ENCODE results near the gene FADS3. TPM values are rescaled to one million over a fixed set of nuclear protein-coding genes. Genes with fewer than 3 reads are reported as not detected.

The FADS3 gene
- total RNA-seq, 3 donors from 2014 or later (not counting 1 experiment from before 2014, with no cell fraction given), result 10.8 to 17.8 (median 11.5) TPM

DNA sequence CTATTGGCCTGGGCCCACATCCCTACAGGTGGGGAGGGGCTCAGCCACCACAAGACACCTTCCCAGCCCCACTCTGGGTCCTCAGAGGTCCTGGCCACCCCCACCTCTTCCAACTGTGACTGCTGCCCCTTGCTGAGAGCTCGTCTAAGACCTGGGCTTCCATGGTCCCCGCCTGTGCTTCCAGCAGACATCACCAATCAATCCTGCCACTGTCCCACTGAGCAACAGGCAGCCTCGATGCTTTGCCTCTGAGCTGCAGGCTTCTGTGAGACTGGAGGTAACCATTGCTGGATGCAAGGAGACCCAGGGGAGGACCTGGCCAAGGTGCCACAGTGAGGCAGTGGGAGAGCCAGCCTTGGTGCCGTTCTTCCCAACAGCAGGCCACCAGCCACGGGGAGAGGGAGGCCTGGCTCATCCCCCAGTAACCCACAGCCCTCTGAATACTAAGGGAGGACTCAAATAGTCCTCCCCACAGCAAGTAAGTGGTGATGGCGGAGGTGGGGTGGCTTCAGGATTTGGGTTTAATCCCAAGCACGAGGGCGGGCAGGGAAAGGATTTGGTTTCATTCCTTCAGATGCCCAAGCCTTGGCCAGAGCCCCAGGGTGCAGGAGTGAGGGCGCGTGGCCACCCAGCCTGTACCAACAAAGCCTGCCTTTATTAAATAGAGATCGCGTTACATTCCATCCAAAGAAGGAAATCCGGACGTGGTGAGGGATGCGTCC lies 5.5 kb upstream of the FADS3 start:
- no peaks in the 10 kb centered on the region for H3K27me3 Mint-ChIP-seq (ENCODE audit: low read depth in 2 of 2)
- ATAC-seq, result no peak
- no peak overlapping the region for H3K4me3 ChIP-seq (ENCODE audit: low read length)
- H3K27me3 ChIP-seq (ENCODE audit: control insufficient read depth, insufficient read depth, low read length), result no peaks in the 10 kb centered on the region
- 92% methylated on average over 14 of the region's 15 CpGs for WGBS (ENCODE audit: insufficient coverage)
- no peaks in the 10 kb centered on the region for H3K36me3 ChIP-seq (ENCODE audit: control insufficient read depth, insufficient read depth, low read length)
- H3K9me3 Mint-ChIP-seq, result no peaks in the 10 kb centered on the region
- peaks cover 0 to 7% of the 10 kb centered on the region in 2 donors for H3K4me1 Mint-ChIP-seq
- H3K27ac ChIP-seq (ENCODE audit: low read length), result no peak overlapping the region
- no peak overlapping the region for H3K4me3 Mint-ChIP-seq
- peak overlapping the region; percentile 10 to 23 for H3K27ac Mint-ChIP-seq
- peak in 1 of 2 donors; percentile 13 for DNase-seq
- intact Hi-C loops (cut with micrococcal nuclease), result loop anchor here (1.0 kb wide), 1 partner anchor 100 kb away; no protein-coding TSS in a partner anchor
- TF ChIP-seq CTCF (IDR thresholded peaks at IDR 0.05), result no peak
- H3K4me1 ChIP-seq (ENCODE audit: control insufficient read depth, insufficient read depth, low read length), result peaks cover 14% of the 10 kb centered on the region
- no peaks in the 10 kb centered on the region for H3K9me3 ChIP-seq (ENCODE audit: control insufficient read depth, insufficient read depth, low read length)
- H3K36me3 Mint-ChIP-seq, result no peaks in the 10 kb centered on the region

DNA sequence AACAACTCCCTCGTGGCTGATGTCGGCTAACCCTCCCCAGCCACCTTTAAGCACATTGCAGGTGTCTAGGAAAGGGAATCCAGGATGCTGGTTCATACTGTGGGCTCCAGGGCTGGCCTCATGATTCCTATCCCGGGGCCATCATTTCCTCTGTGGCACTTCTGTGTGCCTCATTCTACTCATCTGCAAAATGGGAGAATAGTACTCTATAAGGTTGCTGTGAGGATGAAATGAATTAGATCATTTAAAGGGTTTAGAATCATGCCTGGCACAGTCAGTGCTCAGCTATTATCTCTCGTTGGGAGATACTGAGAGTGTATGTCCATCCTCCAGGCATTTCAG lies 4.3 kb upstream of the FADS3 start:
- Histone ChIP-seq H3K4me3 (ENCODE audit: low read length) (no peak overlapping the region), H3K36me3 (ENCODE audit: control insufficient read depth, insufficient read depth, low read length) (no peaks in the 10 kb centered on the region), H3K27ac (ENCODE audit: low read length) (no peak overlapping the region), H3K4me1 (ENCODE audit: control insufficient read depth, insufficient read depth, low read length) (peaks cover 20% of the 10 kb centered on the region), H3K27me3 (ENCODE audit: control insufficient read depth, insufficient read depth, low read length) (no peaks in the 10 kb centered on the region), H3K9me3 (ENCODE audit: control insufficient read depth, insufficient read depth, low read length) (no peaks in the 10 kb centered on the region)
- no peak overlapping the region for H3K4me3 Mint-ChIP-seq
- H3K4me1 Mint-ChIP-seq, result peaks cover 0 to 10% of the 10 kb centered on the region in 2 donors
- TF ChIP-seq CTCF (IDR thresholded peaks at IDR 0.05), result no peak
- peak overlapping the region in 1 of 2 donors; percentile 10 for H3K27ac Mint-ChIP-seq
- no peaks in the 10 kb centered on the region for H3K9me3 Mint-ChIP-seq
- ATAC-seq (no peak), DNase-seq (peak in 1 of 2 donors; percentile 9)
- H3K36me3 Mint-ChIP-seq, result no peaks in the 10 kb centered on the region
- intact Hi-C loops (cut with micrococcal nuclease), result no loop called here
- H3K27me3 Mint-ChIP-seq (ENCODE audit: low read depth in 2 of 2), result no peaks in the 10 kb centered on the region
- WGBS (ENCODE audit: insufficient coverage), result 78% methylated on average over 4 of the region's 4 CpGs

DNA sequence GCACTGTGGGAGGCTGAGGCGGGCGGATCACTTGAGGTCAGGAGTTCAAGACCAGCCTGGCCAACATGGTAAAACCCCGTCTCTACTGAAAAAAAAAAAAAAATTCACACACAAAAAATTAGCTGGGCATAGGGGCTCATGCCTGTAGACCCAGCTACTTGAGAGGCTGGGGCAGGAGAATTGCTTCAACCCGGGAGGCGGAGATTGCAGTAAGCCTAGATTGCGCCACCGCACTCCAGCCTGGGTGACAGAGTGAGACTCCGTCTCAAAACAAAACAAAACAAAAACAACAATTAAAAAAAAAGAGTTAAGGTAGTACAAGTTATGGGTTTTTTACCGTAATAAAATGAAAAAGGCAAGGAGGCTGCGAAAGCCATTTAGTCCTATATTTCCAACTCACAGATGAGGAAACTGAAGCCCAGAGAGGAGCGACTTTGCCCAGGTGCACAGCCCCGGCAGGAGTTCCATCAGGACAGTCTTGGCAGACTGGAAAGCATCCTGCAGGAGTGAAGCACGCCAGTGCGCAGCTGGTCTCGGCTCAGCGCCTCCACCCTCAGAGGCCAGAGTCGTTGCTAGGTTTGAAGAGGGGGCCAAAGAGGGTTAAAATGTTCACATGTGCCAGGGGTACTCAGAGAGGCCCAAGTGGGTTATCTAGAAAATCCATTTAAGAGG lies 3.8 kb upstream of the FADS3 start:
- no peak overlapping the region for H3K4me3 Mint-ChIP-seq
- peak overlapping the region in 1 of 2 donors; percentile 47 for H3K27ac Mint-ChIP-seq
- no peaks in the 10 kb centered on the region for H3K9me3 ChIP-seq (ENCODE audit: control insufficient read depth, insufficient read depth, low read length)
- DNase-seq, result no peak
- intact Hi-C loops (cut with micrococcal nuclease), result no loop called here
- H3K27me3 Mint-ChIP-seq (ENCODE audit: low read depth in 2 of 2), result no peaks in the 10 kb centered on the region
- no peak overlapping the region for H3K27ac ChIP-seq (ENCODE audit: low read length)
- H3K36me3 ChIP-seq (ENCODE audit: control insufficient read depth, insufficient read depth, low read length), result no peaks in the 10 kb centered on the region
- no peaks in the 10 kb centered on the region for H3K36me3 Mint-ChIP-seq
- WGBS (ENCODE audit: insufficient coverage), result 92% methylated on average over 15 of the region's 17 CpGs
- no peak for ATAC-seq
- H3K4me1 Mint-ChIP-seq, result peaks cover 0 to 11% of the 10 kb centered on the region in 2 donors
- no peaks in the 10 kb centered on the region for H3K9me3 Mint-ChIP-seq
- H3K4me3 ChIP-seq (ENCODE audit: low read length), result no peak overlapping the region
- TF ChIP-seq CTCF (IDR thresholded peaks at IDR 0.05), result no peak
- peaks cover 25% of the 10 kb centered on the region for H3K4me1 ChIP-seq (ENCODE audit: control insufficient read depth, insufficient read depth, low read length)
- H3K27me3 ChIP-seq (ENCODE audit: control insufficient read depth, insufficient read depth, low read length), result no peaks in the 10 kb centered on the region
